ENCODE results near the gene CPNE6.

The CPNE6 gene

GRCh38 chr14:24078146-24078545 lies 6.8 kb downstream of the CPNE6 start:
- Mint-ChIP-seq H3K9me3 (no peaks in the 10 kb centered on the region), H3K36me3 (ENCODE audit: insufficient read depth) (peaks cover 5% of the 10 kb centered on the region), H3K27ac (no peak overlapping the region), H3K4me1 (ENCODE audit: low read depth in 2 of 2) (peaks cover 14 to 20% of the 10 kb centered on the region in 2 donors), H3K4me3 (no peak overlapping the region), H3K27me3 (peaks cover 0 to 5% of the 10 kb centered on the region in 2 donors)
- DNase-seq, result no peak
- ATAC-seq (replicated peaks), result no peak

DNA sequence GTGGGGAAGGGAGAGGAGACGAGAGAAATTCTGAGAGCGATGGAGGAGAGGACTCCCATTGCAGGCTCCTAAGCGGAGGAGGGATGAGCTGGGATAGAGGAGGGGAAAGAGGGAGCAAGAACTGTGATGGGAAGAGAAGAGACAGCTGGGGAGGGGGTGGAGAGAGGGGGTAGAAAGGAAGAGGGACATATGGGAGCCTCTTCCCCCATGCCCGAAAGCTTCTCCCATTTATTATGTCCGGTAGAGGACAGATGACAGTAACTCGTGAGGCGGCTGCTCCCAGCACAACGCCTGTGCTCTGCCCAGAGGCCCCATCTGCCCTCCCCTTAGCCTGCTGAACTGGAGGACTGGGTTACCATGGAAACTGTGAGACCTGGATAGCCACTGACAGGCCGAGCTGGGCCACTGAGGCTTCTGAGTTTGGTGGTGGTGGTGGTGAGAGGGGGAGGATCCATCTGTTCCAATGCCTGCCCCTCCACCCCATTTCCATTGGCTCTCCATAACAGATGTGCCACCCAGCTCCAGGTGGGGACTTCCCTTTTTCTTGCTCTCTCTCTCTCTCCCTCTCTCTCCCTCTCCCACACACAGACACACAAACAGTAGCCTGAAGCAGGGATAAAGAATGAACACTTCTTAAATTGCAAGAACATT lies 8.3 kb downstream of the CPNE6 start:
- Mint-ChIP-seq H3K27me3 (no peaks in the 10 kb centered on the region), H3K27ac (peak overlapping the region in 1 of 2 donors; percentile 53), H3K36me3 (ENCODE audit: insufficient read depth) (peaks cover 5% of the 10 kb centered on the region), H3K9me3 (no peaks in the 10 kb centered on the region), H3K4me3 (peak overlapping the region in 1 of 2 donors; percentile 15), H3K4me1 (ENCODE audit: low read depth in 2 of 2) (peaks cover 14 to 20% of the 10 kb centered on the region in 2 donors)
- ATAC-seq (replicated peaks), result no peak
- DNase-seq, result no peak

- peaks cover 14 to 18% of the 10 kb centered on the region in 2 donors for H3K4me1 Mint-ChIP-seq (ENCODE audit: low read depth in 2 of 2)
- H3K27ac Mint-ChIP-seq, result peak overlapping the region in 1 of 2 donors; percentile 38
Measured at GRCh38 chr14:24080142-24080530, 8.8 kb downstream of the CPNE6 start.

GRCh38 chr14:24080888-24081738 lies 9.8 kb downstream of the CPNE6 start:
- Mint-ChIP-seq H3K9me3 (no peaks in the 10 kb centered on the region), H3K4me1 (ENCODE audit: low read depth in 2 of 2) (peaks cover 14 to 18% of the 10 kb centered on the region in 2 donors), H3K27ac (peak overlapping the region; percentile 5 to 66), H3K36me3 (ENCODE audit: insufficient read depth) (peaks cover 5% of the 10 kb centered on the region), H3K27me3 (no peaks in the 10 kb centered on the region), H3K4me3 (peak overlapping the region; percentile 72 to 77)
- DNase-seq (peak; percentile 47 to 55 (median 48)), ATAC-seq (replicated peaks) (peak; percentile 85)

More at GRCh38 chr14:24080142-24080530, 8.8 kb downstream of the CPNE6 start:
- DNase-seq, result no peak
- peak overlapping the region; percentile 72 to 77 for H3K4me3 Mint-ChIP-seq
- peaks cover 5% of the 10 kb centered on the region for H3K36me3 Mint-ChIP-seq (ENCODE audit: insufficient read depth)
- ATAC-seq (replicated peaks), result no peak
- H3K9me3 Mint-ChIP-seq, result no peaks in the 10 kb centered on the region
- no peaks in the 10 kb centered on the region for H3K27me3 Mint-ChIP-seq

DNA sequence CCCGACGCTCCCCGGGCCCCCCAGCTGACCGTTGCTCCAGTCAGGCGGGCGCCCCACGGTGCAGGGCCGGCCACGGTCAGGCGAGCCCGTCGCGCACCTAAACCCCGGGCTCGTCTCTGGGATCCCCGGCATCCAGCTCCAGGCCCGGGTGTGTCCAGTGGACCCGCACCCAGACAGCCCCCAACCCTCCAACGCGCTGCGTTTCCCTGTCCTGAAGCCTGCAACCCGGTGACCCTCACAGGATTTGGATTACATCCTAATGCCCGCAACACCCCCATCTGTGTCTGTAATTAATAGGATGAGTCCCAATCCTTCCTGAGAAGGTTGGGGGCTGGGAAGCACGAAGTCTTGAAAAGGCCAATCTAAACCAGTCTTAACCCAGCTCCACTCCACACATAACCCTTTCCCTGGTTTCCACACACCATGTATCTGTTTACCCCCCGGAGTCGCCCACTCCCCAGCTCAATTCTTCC lies 10.4 kb downstream of the CPNE6 start:
- no peak for ATAC-seq (replicated peaks)
- Mint-ChIP-seq H3K4me3 (peak overlapping the region; percentile 72 to 77), H3K27ac (peak overlapping the region in 1 of 2 donors; percentile 5), H3K36me3 (ENCODE audit: insufficient read depth) (peaks cover 5% of the 10 kb centered on the region), H3K9me3 (no peaks in the 10 kb centered on the region), H3K27me3 (no peaks in the 10 kb centered on the region), H3K4me1 (ENCODE audit: low read depth in 2 of 2) (peaks cover 14 to 18% of the 10 kb centered on the region in 2 donors)
- DNase-seq, result no peak

DNA sequence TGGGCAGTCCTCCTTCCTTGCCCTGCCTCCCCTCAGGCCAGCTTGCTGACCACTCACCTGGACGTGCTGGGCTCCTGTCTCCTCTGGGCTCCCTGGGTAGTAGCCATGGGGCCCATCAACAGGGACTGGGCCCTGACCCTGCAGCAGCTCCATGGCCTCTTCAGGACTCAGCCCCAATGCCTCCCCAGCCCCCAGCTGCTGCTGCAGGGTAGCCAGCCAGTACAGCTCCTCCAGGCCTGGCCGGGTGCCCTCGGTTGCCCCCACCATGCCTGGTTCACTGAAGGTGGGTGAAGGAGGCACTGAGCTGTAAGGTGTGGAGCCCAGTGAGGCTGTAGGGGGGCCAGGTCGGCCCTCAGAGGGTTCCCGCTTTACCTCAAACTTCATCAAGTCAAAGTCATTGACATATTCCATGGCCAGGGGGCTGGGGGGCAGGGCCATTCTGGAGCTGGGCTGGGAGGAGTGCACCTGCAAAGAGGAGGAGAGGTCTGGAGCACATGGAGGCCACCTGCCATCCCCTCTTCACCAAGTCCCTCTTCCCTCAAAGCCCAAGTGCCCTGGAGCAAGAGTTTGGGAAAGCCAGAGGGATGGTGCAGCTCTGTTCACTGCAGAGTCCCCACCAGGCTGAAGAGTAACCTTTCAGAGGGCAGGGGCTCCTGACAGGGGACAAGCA lies 11.2 kb downstream of the CPNE6 start:
- ATAC-seq (replicated peaks) (no peak), DNase-seq (no peak)
- Mint-ChIP-seq H3K36me3 (ENCODE audit: insufficient read depth) (peaks cover 5% of the 10 kb centered on the region), H3K27ac (peak overlapping the region in 1 of 2 donors; percentile 82), H3K27me3 (no peaks in the 10 kb centered on the region), H3K4me1 (ENCODE audit: low read depth in 2 of 2) (peaks cover 14 to 18% of the 10 kb centered on the region in 2 donors), H3K4me3 (peak overlapping the region; percentile 72 to 77), H3K9me3 (no peaks in the 10 kb centered on the region)

DNA sequence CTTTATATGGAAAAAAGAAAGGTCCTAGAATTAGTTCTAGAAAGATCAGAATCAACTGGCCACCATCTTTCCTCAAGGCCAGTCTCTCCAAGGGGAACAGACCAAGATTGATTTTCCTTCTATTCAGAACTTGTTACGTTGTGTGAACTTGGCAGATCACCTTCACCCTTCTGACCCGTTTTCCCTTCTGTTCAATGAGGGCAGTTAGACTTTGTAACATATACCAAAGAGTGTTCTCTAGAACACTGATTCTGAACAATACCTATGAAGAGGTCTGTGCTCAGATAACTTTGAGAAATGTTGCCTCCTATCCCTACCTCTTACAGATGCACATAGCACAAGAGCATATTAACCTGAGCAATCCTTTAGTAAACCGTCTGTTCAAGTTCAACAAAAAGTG lies 12.1 kb downstream of the CPNE6 start:
- Mint-ChIP-seq H3K27ac (no peak overlapping the region), H3K27me3 (no peaks in the 10 kb centered on the region), H3K36me3 (ENCODE audit: insufficient read depth) (peaks cover 5% of the 10 kb centered on the region), H3K9me3 (no peaks in the 10 kb centered on the region), H3K4me1 (ENCODE audit: low read depth in 2 of 2) (peaks cover 14 to 18% of the 10 kb centered on the region in 2 donors), H3K4me3 (no peak overlapping the region)
- DNase-seq, result no peak
- ATAC-seq (replicated peaks), result no peak

GRCh38 chr14:24084440-24084839 lies 13.1 kb downstream of the CPNE6 start:
- H3K27me3 Mint-ChIP-seq, result no peaks in the 10 kb centered on the region
- DNase-seq, result no peak
- peaks cover 10 to 18% of the 10 kb centered on the region in 2 donors for H3K4me1 Mint-ChIP-seq (ENCODE audit: low read depth in 2 of 2)
- no peak overlapping the region for H3K4me3 Mint-ChIP-seq
- H3K27ac Mint-ChIP-seq, result no peak overlapping the region
- peaks cover 5% of the 10 kb centered on the region for H3K36me3 Mint-ChIP-seq (ENCODE audit: insufficient read depth)
- ATAC-seq (replicated peaks), result no peak
- H3K9me3 Mint-ChIP-seq, result no peaks in the 10 kb centered on the region

- no peak overlapping the region for H3K4me3 Mint-ChIP-seq
- ATAC-seq (replicated peaks), result no peak
- no peaks in the 10 kb centered on the region for H3K27me3 Mint-ChIP-seq
Measured at GRCh38 chr14:24085215-24085614, 13.9 kb downstream of the CPNE6 start.

GRCh38 chr14:24086193-24086955 lies 15.0 kb downstream of the CPNE6 start:
- Mint-ChIP-seq H3K36me3 (ENCODE audit: insufficient read depth) (peaks cover 5% of the 10 kb centered on the region), H3K4me1 (ENCODE audit: low read depth in 2 of 2) (peaks cover 11% of the 10 kb centered on the region in 2 donors), H3K27ac (no peak overlapping the region), H3K4me3 (no peak overlapping the region), H3K9me3 (no peaks in the 10 kb centered on the region), H3K27me3 (no peaks in the 10 kb centered on the region)
- ATAC-seq (replicated peaks) (no peak), DNase-seq (no peak)

More at GRCh38 chr14:24085215-24085614, 13.9 kb downstream of the CPNE6 start:
- Mint-ChIP-seq H3K27ac (no peak overlapping the region), H3K4me1 (ENCODE audit: low read depth in 2 of 2) (peaks cover 9 to 15% of the 10 kb centered on the region in 2 donors), H3K9me3 (no peaks in the 10 kb centered on the region), H3K36me3 (ENCODE audit: insufficient read depth) (peaks cover 5% of the 10 kb centered on the region)
- no peak for DNase-seq

DNA sequence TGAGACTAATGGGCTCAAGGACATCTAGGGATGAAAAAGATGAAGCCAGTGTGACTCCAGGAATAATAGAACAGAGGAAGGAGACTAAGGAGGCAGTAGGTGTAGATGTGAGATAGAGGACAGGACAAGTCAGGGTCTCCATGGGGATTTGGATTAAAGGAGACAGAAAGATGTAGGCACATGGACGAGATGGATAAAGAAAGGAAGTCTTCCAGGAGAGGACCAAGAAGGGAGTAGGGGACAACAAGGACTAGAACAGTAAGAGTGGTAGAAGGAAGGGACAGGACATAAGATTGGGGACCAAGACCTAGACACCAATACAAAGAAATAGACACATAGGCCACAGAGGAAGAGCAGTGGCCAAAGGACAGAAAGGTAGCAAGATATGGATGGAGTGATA lies 15.6 kb downstream of the CPNE6 start:
- ATAC-seq (replicated peaks) (no peak), DNase-seq (no peak)
- Mint-ChIP-seq H3K4me3 (no peak overlapping the region), H3K27ac (no peak overlapping the region), H3K9me3 (no peaks in the 10 kb centered on the region), H3K4me1 (ENCODE audit: low read depth in 2 of 2) (peaks cover 8 to 9% of the 10 kb centered on the region in 2 donors), H3K36me3 (ENCODE audit: insufficient read depth) (peaks cover 4% of the 10 kb centered on the region), H3K27me3 (no peaks in the 10 kb centered on the region)

GRCh38 chr14:24088095-24088494 lies 16.7 kb downstream of the CPNE6 start:
- peaks cover 5 to 13% of the 10 kb centered on the region in 2 donors for H3K4me1 Mint-ChIP-seq (ENCODE audit: low read depth in 2 of 2)
- no peaks in the 10 kb centered on the region for H3K9me3 Mint-ChIP-seq
- H3K27ac Mint-ChIP-seq, result no peak overlapping the region
- ATAC-seq (replicated peaks) (no peak), DNase-seq (no peak)
- H3K36me3 Mint-ChIP-seq (ENCODE audit: insufficient read depth), result peaks cover 2% of the 10 kb centered on the region
- no peak overlapping the region for H3K4me3 Mint-ChIP-seq
- H3K27me3 Mint-ChIP-seq, result no peaks in the 10 kb centered on the region

GRCh38 chr14:24089890-24090289 lies 18.5 kb downstream of the CPNE6 start:
- H3K9me3 Mint-ChIP-seq, result no peaks in the 10 kb centered on the region
- H3K4me3 Mint-ChIP-seq, result no peak overlapping the region
- peaks cover 15 to 24% of the 10 kb centered on the region in 2 donors for H3K4me1 Mint-ChIP-seq (ENCODE audit: low read depth in 2 of 2)
- no peak for ATAC-seq (replicated peaks)
- H3K27me3 Mint-ChIP-seq, result no peaks in the 10 kb centered on the region
- DNase-seq, result no peak
- no peak overlapping the region for H3K27ac Mint-ChIP-seq
- H3K36me3 Mint-ChIP-seq (ENCODE audit: insufficient read depth), result peaks cover 5% of the 10 kb centered on the region

Data from effector memory CD8-positive, alpha-beta T cell (primary cell).